H9 (cell line): Measurements from ENCODE around the gene ANKRD29. TPM values are rescaled to one million over a fixed set of nuclear protein-coding genes. Genes with fewer than 3 reads are reported as not detected.

Experiments used
- DNase-seq: peaks from one replicate; pipeline ENCODE4 v3.0.0-alpha.2; 2017
- H2AFZ ChIP-seq: one replicate; pipeline ENCODE4 v1.6.1; 2013; ENCODE audit warnings: mild to moderate bottlenecking, low read length, control low read depth, moderate library complexity
- H2AK5ac ChIP-seq: 2 replicates; pipeline ENCODE4 v1.6.1; 2013; ENCODE audit warnings: low read length, control low read depth, mixed read lengths; ENCODE audit not compliant: insufficient read length
- H2BK120ac ChIP-seq: one replicate; pipeline ENCODE4 v1.6.1; 2013; ENCODE audit warnings: low read depth, mild to moderate bottlenecking, low read length, control low read depth, inconsistent platforms; ENCODE audit not compliant: poor library complexity, severe bottlenecking
- H2BK12ac ChIP-seq: 2 replicates; pipeline ENCODE4 v1.6.1; 2013; ENCODE audit warnings: low read length, control low read depth, mixed read lengths, low read depth; ENCODE audit not compliant: insufficient read length
- H2BK15ac ChIP-seq: 2 replicates; pipeline ENCODE4 v1.6.1; 2013; ENCODE audit warnings: low read depth, low read length, control low read depth
- H2BK20ac ChIP-seq: one replicate; pipeline ENCODE4 v1.6.1; 2013; ENCODE audit warnings: low read depth, mild to moderate bottlenecking, low read length, control low read depth, inconsistent platforms; ENCODE audit not compliant: poor library complexity, severe bottlenecking
- H2BK5ac ChIP-seq: 2 replicates; pipeline ENCODE4 v1.6.1; 2013; ENCODE audit warnings: low read length, control low read depth, mixed read lengths; ENCODE audit not compliant: insufficient read length
- H3K14ac ChIP-seq: 2 replicates; pipeline ENCODE4 v1.6.1; 2013; ENCODE audit warnings: low read length, control low read depth; ENCODE audit not compliant: insufficient read depth
- H3K18ac ChIP-seq: 2 replicates; pipeline ENCODE4 v1.6.1; 2013; ENCODE audit warnings: low read depth, mild to moderate bottlenecking, mixed read lengths, low read length, control low read depth; ENCODE audit not compliant: insufficient read length
- H3K23ac ChIP-seq: 2 replicates; pipeline ENCODE4 v1.6.1; 2013; ENCODE audit warnings: low read length, control low read depth, mixed read lengths, low read depth; ENCODE audit not compliant: insufficient read length
- H3K23me2 ChIP-seq: 2 replicates; pipeline ENCODE4 v1.6.1; 2013; ENCODE audit warnings: low read depth, mild to moderate bottlenecking, mixed read lengths, low read length, control low read depth; ENCODE audit not compliant: insufficient read length, poor library complexity, severe bottlenecking
- H3K27ac ChIP-seq: 2 replicates; pipeline ENCODE4 v1.5.1; 2013; ENCODE audit warnings: low read length, control low read depth, mixed read lengths, low read depth; ENCODE audit not compliant: insufficient read length
- H3K27me3 ChIP-seq: 2 replicates; pipeline ENCODE4 v1.6.1; 2013; ENCODE audit warnings: low read length, control low read depth, inconsistent platforms; ENCODE audit not compliant: insufficient read depth
- H3K4ac ChIP-seq: 2 replicates; pipeline ENCODE4 v1.6.1; 2013; ENCODE audit warnings: low read depth, mild to moderate bottlenecking, control low read depth, inconsistent platforms, low read length, moderate library complexity
- H3K4me1 ChIP-seq: 2 replicates; pipeline ENCODE4 v1.6.1; 2013; ENCODE audit warnings: low read length, control low read depth, inconsistent platforms; ENCODE audit not compliant: insufficient read depth
- H3K4me2 ChIP-seq: 2 replicates; pipeline ENCODE4 v1.6.1; 2013; ENCODE audit warnings: low read length, control low read depth, mixed read lengths; ENCODE audit not compliant: insufficient read length, insufficient read depth
- H3K56ac ChIP-seq: 2 replicates; pipeline ENCODE4 v1.6.1; 2013; ENCODE audit warnings: low read depth, mild to moderate bottlenecking, mixed read lengths, low read length, control low read depth; ENCODE audit not compliant: insufficient read length
- H3K79me1 ChIP-seq: 2 replicates; pipeline ENCODE4 v1.6.1; 2013; ENCODE audit warnings: low read depth, mild to moderate bottlenecking, moderate library complexity, low read length, control low read depth, inconsistent platforms; ENCODE audit not compliant: insufficient read depth, poor library complexity, severe bottlenecking
- H3K79me2 ChIP-seq: 2 replicates; pipeline ENCODE4 v1.6.1; 2013; ENCODE audit warnings: low read length, control low read depth, inconsistent platforms; ENCODE audit not compliant: insufficient read depth
- H3K9ac ChIP-seq: 2 replicates; pipeline ENCODE4 v1.6.1; 2013; ENCODE audit warnings: low read length, control low read depth, mixed read lengths; ENCODE audit not compliant: insufficient read length; ENCODE audit errors: extremely low read depth
- H3K9me3 ChIP-seq: one replicate; pipeline ENCODE4 v1.6.1; 2013; ENCODE audit warnings: low read depth, low read length, inconsistent platforms; ENCODE audit not compliant: control insufficient read depth
- H3T11ph ChIP-seq: one replicate; pipeline ENCODE4 v1.6.1; 2013; ENCODE audit warnings: mild to moderate bottlenecking, low read length, control low read depth, inconsistent platforms
- H4K20me1 ChIP-seq: one replicate; pipeline ENCODE4 v1.6.1; 2013; ENCODE audit not compliant: control insufficient read depth, insufficient read length, insufficient read depth
- H4K5ac ChIP-seq: 2 replicates; pipeline ENCODE4 v1.6.1; 2013; ENCODE audit warnings: low read depth, mild to moderate bottlenecking, mixed read lengths, low read length, control low read depth; ENCODE audit not compliant: insufficient read length
- H4K8ac ChIP-seq: replicated peaks from 2 replicates; pipeline ENCODE4 v1.6.1; 2013; ENCODE audit warnings: low read length, control low read depth, mixed read lengths, low read depth; ENCODE audit not compliant: insufficient read length
- H4K91ac ChIP-seq: 2 replicates; pipeline ENCODE4 v1.6.1; 2013; ENCODE audit warnings: low read depth, mild to moderate bottlenecking, moderate library complexity, mixed read lengths, low read length, control low read depth; ENCODE audit not compliant: insufficient read length
- H3K27ac Mint-ChIP-seq, 3 experiments: 2 replicates in 2 of 3; 3 replicates in 1 of 3; pipeline ENCODE4 v1.8.0; 2020 to 2021; ENCODE audit warnings: mixed read lengths in 3 of 3, mild to moderate bottlenecking in 1 of 3, moderate library complexity in 1 of 3
- H3K27me3 Mint-ChIP-seq: 2 replicates; pipeline ENCODE4 v1.8.0; 2021; ENCODE audit warnings: low read depth, mild to moderate bottlenecking, moderate library complexity, mixed read lengths
- H3K36me3 Mint-ChIP-seq, 3 experiments: 2 replicates in 2 of 3; 3 replicates in 1 of 3; pipeline ENCODE4 v1.8.0; 2020 to 2021; ENCODE audit warnings: low read depth in 3 of 3, mixed read lengths in 3 of 3; ENCODE audit not compliant: insufficient read depth in 1 of 3
- H3K4me1 Mint-ChIP-seq, 2 experiments: 2 replicates each; pipeline ENCODE4 v1.8.0; 2020; ENCODE audit warnings: mixed read lengths in 2 of 2
- H3K4me3 Mint-ChIP-seq, 2 experiments: 2 replicates in 1 of 2; 3 replicates in 1 of 2; pipeline ENCODE4 v1.8.0; 2020 to 2021; ENCODE audit warnings: mild to moderate bottlenecking in 2 of 2, mixed read lengths in 2 of 2, moderate library complexity in 1 of 2
- H3K9me3 Mint-ChIP-seq, 2 experiments: 2 replicates in 1 of 2; 3 replicates in 1 of 2; pipeline ENCODE4 v1.8.0; 2020; ENCODE audit warnings: mild to moderate bottlenecking in 2 of 2, mixed read lengths in 2 of 2, moderate library complexity in 1 of 2
- WGBS: extraction: QIAGEN DNeasy Blood & Tissue Kit; methylation state at CpG from one replicate; pipeline ENCODE4 v1.1.7; 2013; ENCODE audit warnings: missing lambda C conversion rate, low lambda C conversion rate, mixed read lengths; ENCODE audit not compliant: insufficient read length; ENCODE audit errors: extremely low coverage; 5-methylcytosine and 5-hydroxymethylcytosine counted together
- total RNA-seq: library from RNA; stranded (reverse); gene quantifications from 2 replicates; pipeline ENCODE4 v1.2.1, GENCODE V29; 2021
- TF ChIP-seq, protein P1 (sequence below): fragments of 200-600 bp; sonication (generic); conservative IDR thresholded peaks from 3 replicates; pipeline ENCODE4 v1.8.0; 2021; ENCODE audit warnings: antibody characterized with exemption, mild to moderate bottlenecking

Gene ANKRD29
- total RNA-seq, 1 experiment from 2014 or later = 2.1 TPM

DNA sequence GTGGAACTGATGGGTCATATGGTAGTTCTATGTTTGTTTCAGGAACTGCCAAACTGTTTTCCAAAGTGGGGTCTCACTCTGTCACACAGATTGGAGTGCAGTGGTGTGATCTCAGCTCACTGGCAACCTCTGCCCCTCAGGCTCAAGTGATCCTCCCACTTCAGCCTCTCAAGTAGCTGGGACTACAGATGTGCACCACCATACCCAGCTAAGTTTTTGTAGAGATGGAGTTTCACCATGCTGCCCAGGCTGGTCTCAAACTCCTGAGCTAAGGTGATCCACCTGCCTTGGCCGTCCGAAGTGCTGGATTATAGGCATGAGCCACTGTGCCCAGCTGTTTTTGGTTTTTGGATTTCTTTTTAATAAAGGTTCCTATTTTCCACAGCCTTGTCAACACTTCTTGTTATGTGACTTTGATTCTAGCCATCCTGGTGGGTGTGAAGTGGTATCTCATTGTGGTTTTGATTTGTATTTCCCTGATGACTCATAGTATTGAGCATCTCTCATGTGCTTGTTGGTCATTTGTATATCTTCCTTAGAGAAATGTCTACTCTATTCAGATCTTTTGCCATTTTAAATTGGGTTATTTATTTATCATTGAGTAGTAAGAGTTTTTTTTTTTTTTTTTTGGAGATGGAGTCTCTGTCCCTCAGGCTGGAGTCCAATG, 99.2 kb downstream of the ANKRD29 start:
- Histone ChIP-seq H2BK15ac (no peak overlapping the region), H3T11ph (no peak overlapping the region), H3K9me3 (no peaks in the 10 kb centered on the region), H4K5ac (no peak overlapping the region), H4K8ac (no peak overlapping the region), H3K4me1 (no peaks in the 10 kb centered on the region), H2AK5ac (no peak overlapping the region), H4K91ac (no peak overlapping the region), H3K79me2 (no peaks in the 10 kb centered on the region), H3K9ac (no peak overlapping the region), H3K79me1 (no peaks in the 10 kb centered on the region), H4K20me1 (no peaks in the 10 kb centered on the region), H2BK12ac (no peak overlapping the region), H3K27me3 (no peaks in the 10 kb centered on the region), H3K27ac (no peak overlapping the region), H3K56ac (no peak overlapping the region), H2BK5ac (no peak overlapping the region), H3K18ac (no peak overlapping the region), H2AFZ (no peak overlapping the region), H3K4me2 (no peak overlapping the region), H3K4ac (no peak overlapping the region), H2BK120ac (no peak overlapping the region), H3K14ac (no peak overlapping the region), H3K23ac (no peak overlapping the region), H2BK20ac (no peak overlapping the region), H3K23me2 (no peaks in the 10 kb centered on the region)
- Mint-ChIP-seq H3K36me3 (peaks cover 18 to 66% (median 41%) of the 10 kb centered on the region in 3 experiments; a peak in 6 of 7 replicates), H3K27ac (peak overlapping the region in 1 of 3 experiments; percentile 51; a peak in 1 of 7 replicates), H3K4me3 (no peak overlapping the region), H3K27me3 (no peaks in the 10 kb centered on the region), H3K4me1 (no peaks in the 10 kb centered on the region), H3K9me3 (no peaks in the 10 kb centered on the region)
- TF ChIP-seq, protein P1, sequence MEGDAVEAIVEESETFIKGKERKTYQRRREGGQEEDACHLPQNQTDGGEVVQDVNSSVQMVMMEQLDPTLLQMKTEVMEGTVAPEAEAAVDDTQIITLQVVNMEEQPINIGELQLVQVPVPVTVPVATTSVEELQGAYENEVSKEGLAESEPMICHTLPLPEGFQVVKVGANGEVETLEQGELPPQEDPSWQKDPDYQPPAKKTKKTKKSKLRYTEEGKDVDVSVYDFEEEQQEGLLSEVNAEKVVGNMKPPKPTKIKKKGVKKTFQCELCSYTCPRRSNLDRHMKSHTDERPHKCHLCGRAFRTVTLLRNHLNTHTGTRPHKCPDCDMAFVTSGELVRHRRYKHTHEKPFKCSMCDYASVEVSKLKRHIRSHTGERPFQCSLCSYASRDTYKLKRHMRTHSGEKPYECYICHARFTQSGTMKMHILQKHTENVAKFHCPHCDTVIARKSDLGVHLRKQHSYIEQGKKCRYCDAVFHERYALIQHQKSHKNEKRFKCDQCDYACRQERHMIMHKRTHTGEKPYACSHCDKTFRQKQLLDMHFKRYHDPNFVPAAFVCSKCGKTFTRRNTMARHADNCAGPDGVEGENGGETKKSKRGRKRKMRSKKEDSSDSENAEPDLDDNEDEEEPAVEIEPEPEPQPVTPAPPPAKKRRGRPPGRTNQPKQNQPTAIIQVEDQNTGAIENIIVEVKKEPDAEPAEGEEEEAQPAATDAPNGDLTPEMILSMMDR = no peak
- WGBS = no CpG with 5 or more reads among the region's 2 CpGs
- no peak for DNase-seq
